Measurements from ENCODE around the gene ALX3.
A peak's percentile ranks its signal among the peaks of the same experiment; 100 is the strongest.

ALX3 gene

DNA sequence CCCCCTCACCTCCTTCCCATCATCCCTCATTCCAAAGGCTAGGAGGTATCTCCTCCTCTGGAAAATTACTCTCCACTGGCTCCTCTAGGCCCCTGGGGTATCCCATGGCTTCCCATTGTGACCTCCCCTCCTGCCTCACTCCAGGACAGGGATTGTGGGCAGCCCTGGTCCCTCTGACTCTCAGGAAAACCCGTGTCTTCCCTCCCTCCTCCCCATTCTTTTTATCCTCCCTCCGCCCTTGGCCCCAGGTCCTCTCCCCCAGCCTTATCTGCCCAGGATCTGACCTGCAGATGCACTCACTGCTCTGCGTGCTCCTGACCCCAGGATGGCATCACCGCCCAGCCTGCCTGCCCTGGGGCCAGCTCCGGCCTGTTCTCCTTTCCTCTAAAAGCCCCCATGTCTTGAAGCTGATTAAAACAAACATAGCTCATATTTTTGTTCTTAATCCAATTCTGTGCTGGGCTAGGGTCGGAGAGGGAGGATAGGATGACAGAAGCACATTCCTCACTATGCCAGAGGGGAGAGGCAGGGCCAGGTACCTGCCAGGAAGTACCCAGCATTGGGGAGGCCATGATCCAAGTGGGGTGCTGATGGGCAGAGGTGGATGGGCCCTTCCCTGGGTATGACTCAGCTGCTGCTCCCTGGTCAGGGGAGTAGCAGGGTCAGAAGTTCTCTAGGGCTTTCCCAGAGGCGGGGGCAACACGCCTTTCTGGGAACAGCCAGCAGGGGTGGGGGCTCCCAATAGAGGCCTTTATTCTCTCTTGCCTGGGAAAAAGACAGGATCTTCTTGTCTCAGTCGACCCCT lies 28.0 kb upstream of the ALX3 start:
- H3K9me3 Mint-ChIP-seq, result no peaks in the 10 kb centered on the region
- H3K4me1 Mint-ChIP-seq, result no peaks in the 10 kb centered on the region
- H3K36me3 Mint-ChIP-seq (ENCODE audit: low read depth), result no peaks in the 10 kb centered on the region
- no peak for ATAC-seq
- no peaks in the 10 kb centered on the region for H3K27me3 Mint-ChIP-seq
- DNase-seq, result no peak
- H3K27ac Mint-ChIP-seq, result no peak overlapping the region
- H3K4me3 Mint-ChIP-seq, result no peak overlapping the region

DNA sequence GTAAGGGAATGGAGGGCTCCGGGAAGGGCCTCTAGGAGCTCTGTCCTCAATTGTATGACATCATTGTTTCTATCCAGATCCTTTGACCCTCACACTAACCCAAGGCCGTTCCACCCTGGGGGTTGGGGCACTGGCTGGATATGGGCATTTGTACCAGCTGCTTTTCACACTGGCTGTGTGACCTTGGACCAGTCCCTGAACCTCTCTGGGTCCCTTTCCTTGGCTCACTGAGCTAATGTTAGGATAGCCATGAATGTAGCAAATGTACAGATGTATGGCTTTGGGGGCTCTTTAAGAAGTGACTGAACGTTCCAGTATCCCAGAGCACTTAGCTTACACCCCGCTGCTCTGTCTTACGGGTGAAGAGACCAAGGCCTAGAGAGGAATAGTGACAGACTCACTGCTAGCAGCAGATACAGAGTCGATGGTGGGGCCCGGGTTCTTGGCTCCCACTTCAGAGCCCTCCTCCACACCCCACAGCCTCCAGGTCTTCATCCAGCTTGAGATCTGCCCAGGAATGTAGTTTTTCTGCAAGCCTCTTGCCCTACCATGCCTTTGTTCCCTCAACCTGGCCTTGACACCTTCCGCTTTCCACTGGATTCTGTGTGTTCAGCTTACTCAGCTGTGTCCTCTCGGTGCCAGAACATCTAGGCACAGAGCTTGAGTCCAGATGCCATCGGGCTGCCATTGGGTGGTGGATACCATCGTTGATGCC lies 27.2 kb upstream of the ALX3 start:
- Mint-ChIP-seq H3K27me3 (no peaks in the 10 kb centered on the region), H3K9me3 (no peaks in the 10 kb centered on the region), H3K4me3 (no peak overlapping the region), H3K27ac (no peak overlapping the region), H3K4me1 (no peaks in the 10 kb centered on the region), H3K36me3 (ENCODE audit: low read depth) (no peaks in the 10 kb centered on the region)
- ATAC-seq, result no peak
- DNase-seq, result no peak

DNA sequence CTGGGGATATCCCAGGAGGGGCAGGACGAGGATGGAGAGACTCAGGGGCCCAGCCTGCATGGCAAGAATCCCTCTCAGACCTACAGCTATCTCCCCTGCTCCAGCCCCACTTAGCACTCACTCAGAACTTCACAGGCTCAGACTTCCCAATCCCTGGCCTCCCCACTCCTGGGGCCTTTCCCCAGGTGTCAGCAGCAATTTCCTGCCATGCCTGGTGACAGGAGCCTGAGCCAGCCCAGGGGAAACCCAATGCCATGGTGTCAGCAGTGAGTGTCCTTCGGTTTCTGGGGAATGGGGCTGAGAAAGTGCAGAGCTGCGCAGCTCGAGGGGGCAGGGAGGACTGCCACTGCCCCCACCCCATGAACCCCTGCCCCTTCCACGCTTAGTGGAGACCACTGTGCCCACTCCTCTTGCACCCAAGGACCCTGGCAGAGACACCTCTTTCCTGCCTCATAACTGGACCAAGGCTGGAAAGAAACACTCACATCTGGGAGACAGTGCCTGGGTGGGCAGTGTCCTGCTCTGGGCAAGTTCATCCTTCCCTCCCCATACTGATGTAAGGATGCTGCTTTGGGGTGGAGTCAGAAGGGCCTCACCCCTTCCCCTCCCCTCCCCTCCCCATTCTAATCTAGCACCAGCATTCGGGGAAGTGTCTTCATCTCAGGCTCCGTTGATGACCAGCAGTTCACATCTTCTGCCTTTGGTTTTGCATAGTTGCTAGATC lies 24.6 kb upstream of the ALX3 start:
- H3K36me3 Mint-ChIP-seq (ENCODE audit: low read depth), result no peaks in the 10 kb centered on the region
- no peak for DNase-seq
- H3K9me3 Mint-ChIP-seq, result no peaks in the 10 kb centered on the region
- no peak overlapping the region for H3K27ac Mint-ChIP-seq
- no peak for ATAC-seq
- no peaks in the 10 kb centered on the region for H3K4me1 Mint-ChIP-seq
- H3K4me3 Mint-ChIP-seq, result no peak overlapping the region
- H3K27me3 Mint-ChIP-seq, result peaks cover 2% of the 10 kb centered on the region

DNA sequence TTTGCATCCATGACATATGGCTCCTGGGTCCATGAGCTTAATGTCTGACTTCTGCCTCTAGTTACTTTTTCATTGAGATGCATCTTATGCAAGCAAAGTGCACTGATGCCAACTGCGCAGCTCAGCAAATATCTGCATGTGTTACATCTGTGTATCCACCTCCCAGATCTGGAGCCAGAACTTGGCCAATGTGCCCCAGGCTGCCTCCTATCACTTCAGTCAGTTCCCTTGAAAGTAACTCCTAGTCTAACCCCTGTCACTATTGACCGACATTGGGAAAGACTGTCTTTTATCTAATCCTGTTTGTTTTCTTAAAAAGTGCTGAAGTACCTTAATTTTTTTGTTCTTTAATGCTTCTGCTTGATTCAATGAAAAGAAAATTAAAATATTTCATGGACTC lies 22.5 kb upstream of the ALX3 start:
- Mint-ChIP-seq H3K4me1 (no peaks in the 10 kb centered on the region), H3K27me3 (peaks cover 8% of the 10 kb centered on the region), H3K27ac (no peak overlapping the region), H3K9me3 (no peaks in the 10 kb centered on the region), H3K4me3 (no peak overlapping the region), H3K36me3 (ENCODE audit: low read depth) (no peaks in the 10 kb centered on the region)
- DNase-seq, result no peak
- no peak for ATAC-seq

DNA sequence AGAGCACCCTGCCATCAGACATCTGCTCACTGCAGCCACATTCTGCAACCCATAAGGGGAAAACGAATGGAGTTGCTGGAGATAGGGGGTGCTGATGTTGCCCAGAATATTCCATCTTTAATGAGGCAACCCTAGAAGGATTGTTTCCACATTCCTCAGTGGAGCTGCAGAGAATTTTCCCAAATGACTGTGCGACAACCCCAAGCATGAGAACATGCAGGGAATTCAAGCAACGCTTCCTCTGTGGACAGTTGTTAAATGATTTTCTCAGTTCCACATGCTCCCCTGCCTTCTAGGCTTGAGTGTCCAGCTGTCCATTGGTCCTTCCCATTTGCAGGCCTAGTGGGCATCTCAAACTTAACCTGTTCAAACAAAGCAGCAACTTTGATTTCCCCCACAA lies 21.3 kb upstream of the ALX3 start:
- Mint-ChIP-seq H3K4me3 (no peak overlapping the region), H3K27ac (no peak overlapping the region), H3K27me3 (peaks cover 13% of the 10 kb centered on the region), H3K9me3 (no peaks in the 10 kb centered on the region), H3K36me3 (ENCODE audit: low read depth) (no peaks in the 10 kb centered on the region), H3K4me1 (no peaks in the 10 kb centered on the region)
- DNase-seq, result no peak
- ATAC-seq, result no peak

DNA sequence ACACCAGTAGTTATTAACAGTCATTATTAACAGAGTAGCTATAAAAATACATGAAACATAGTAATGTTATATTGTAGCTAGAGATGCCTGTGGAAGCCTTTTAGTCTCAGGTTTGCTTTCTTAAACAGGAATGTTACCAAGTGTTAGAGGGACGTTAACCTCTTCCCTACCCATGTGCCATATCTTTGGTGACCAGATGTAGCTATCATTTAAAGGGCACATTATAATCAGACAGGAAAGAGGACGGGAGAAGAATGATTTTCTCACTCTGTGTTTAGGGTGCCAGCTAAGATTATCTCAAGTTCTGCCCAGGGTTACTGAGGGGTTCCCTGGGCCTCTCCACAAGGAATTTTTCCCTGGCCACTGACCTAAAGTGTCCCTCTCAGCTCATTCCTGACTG lies 20.9 kb upstream of the ALX3 start:
- Mint-ChIP-seq H3K36me3 (ENCODE audit: low read depth) (no peaks in the 10 kb centered on the region), H3K27ac (no peak overlapping the region), H3K27me3 (peaks cover 18% of the 10 kb centered on the region), H3K9me3 (no peaks in the 10 kb centered on the region), H3K4me1 (no peaks in the 10 kb centered on the region), H3K4me3 (no peak overlapping the region)
- no peak for DNase-seq
- no peak for ATAC-seq

- peaks cover 4% of the 10 kb centered on the region for H3K4me1 Mint-ChIP-seq
- H3K27ac Mint-ChIP-seq, result no peak overlapping the region
- H3K4me3 Mint-ChIP-seq, result no peak overlapping the region
- no peaks in the 10 kb centered on the region for H3K36me3 Mint-ChIP-seq (ENCODE audit: low read depth)
- no peak for ATAC-seq
- no peak for DNase-seq
- H3K27me3 Mint-ChIP-seq, result peaks cover 32% of the 10 kb centered on the region
- no peaks in the 10 kb centered on the region for H3K9me3 Mint-ChIP-seq
Measured at GRCh38 chr1:110089561-110090275, 19.2 kb upstream of the ALX3 start.

- Mint-ChIP-seq H3K4me1 (peaks cover 8% of the 10 kb centered on the region), H3K27ac (no peak overlapping the region), H3K36me3 (ENCODE audit: low read depth) (no peaks in the 10 kb centered on the region), H3K9me3 (no peaks in the 10 kb centered on the region), H3K27me3 (peaks cover 39% of the 10 kb centered on the region), H3K4me3 (no peak overlapping the region)
- ATAC-seq (no peak), DNase-seq (no peak)
Measured at GRCh38 chr1:110088739-110089316, 18.4 kb upstream of the ALX3 start.

GRCh38 chr1:110087812-110088738 lies 17.6 kb upstream of the ALX3 start:
- H3K36me3 Mint-ChIP-seq (ENCODE audit: low read depth), result no peaks in the 10 kb centered on the region
- peaks cover 14% of the 10 kb centered on the region for H3K4me1 Mint-ChIP-seq
- peak; percentile 51 for DNase-seq
- no peak overlapping the region for H3K27ac Mint-ChIP-seq
- peaks cover 45% of the 10 kb centered on the region for H3K27me3 Mint-ChIP-seq
- H3K4me3 Mint-ChIP-seq, result no peak overlapping the region
- peak; percentile 77 for ATAC-seq
- no peaks in the 10 kb centered on the region for H3K9me3 Mint-ChIP-seq

GRCh38 chr1:110086961-110087360 lies 16.5 kb upstream of the ALX3 start:
- H3K36me3 Mint-ChIP-seq (ENCODE audit: low read depth), result no peaks in the 10 kb centered on the region
- no peak for ATAC-seq
- H3K4me3 Mint-ChIP-seq, result no peak overlapping the region
- peaks cover 53% of the 10 kb centered on the region for H3K27me3 Mint-ChIP-seq
- H3K27ac Mint-ChIP-seq, result no peak overlapping the region
- peaks cover 14% of the 10 kb centered on the region for H3K4me1 Mint-ChIP-seq
- no peaks in the 10 kb centered on the region for H3K9me3 Mint-ChIP-seq
- DNase-seq, result no peak

GRCh38 chr1:110085671-110086070 lies 15.2 kb upstream of the ALX3 start:
- peaks cover 14% of the 10 kb centered on the region for H3K4me1 Mint-ChIP-seq
- no peaks in the 10 kb centered on the region for H3K36me3 Mint-ChIP-seq (ENCODE audit: low read depth)
- no peaks in the 10 kb centered on the region for H3K9me3 Mint-ChIP-seq
- H3K27me3 Mint-ChIP-seq, result peaks cover 57% of the 10 kb centered on the region
- H3K4me3 Mint-ChIP-seq, result no peak overlapping the region
- no peak for ATAC-seq
- no peak for DNase-seq
- H3K27ac Mint-ChIP-seq, result no peak overlapping the region

GRCh38 chr1:110084227-110085078 lies 14.0 kb upstream of the ALX3 start:
- H3K27ac Mint-ChIP-seq, result no peak overlapping the region
- H3K4me1 Mint-ChIP-seq, result peaks cover 14% of the 10 kb centered on the region
- peak overlapping the region; percentile 79 for H3K4me3 Mint-ChIP-seq
- H3K36me3 Mint-ChIP-seq (ENCODE audit: low read depth), result no peaks in the 10 kb centered on the region
- ATAC-seq, result peak; percentile 52
- no peaks in the 10 kb centered on the region for H3K9me3 Mint-ChIP-seq
- H3K27me3 Mint-ChIP-seq, result peaks cover 57% of the 10 kb centered on the region
- DNase-seq, result peak; percentile 29

GRCh38 chr1:110083866-110084226 lies 13.4 kb upstream of the ALX3 start:
- peak overlapping the region; percentile 79 for H3K4me3 Mint-ChIP-seq
- ATAC-seq, result no peak
- DNase-seq, result peak; percentile 18
- no peaks in the 10 kb centered on the region for H3K9me3 Mint-ChIP-seq
- H3K4me1 Mint-ChIP-seq, result peaks cover 14% of the 10 kb centered on the region
- no peak overlapping the region for H3K27ac Mint-ChIP-seq
- no peaks in the 10 kb centered on the region for H3K36me3 Mint-ChIP-seq (ENCODE audit: low read depth)
- peaks cover 54% of the 10 kb centered on the region for H3K27me3 Mint-ChIP-seq
